ENCODE measurements around the gene SDHB.

DNA sequence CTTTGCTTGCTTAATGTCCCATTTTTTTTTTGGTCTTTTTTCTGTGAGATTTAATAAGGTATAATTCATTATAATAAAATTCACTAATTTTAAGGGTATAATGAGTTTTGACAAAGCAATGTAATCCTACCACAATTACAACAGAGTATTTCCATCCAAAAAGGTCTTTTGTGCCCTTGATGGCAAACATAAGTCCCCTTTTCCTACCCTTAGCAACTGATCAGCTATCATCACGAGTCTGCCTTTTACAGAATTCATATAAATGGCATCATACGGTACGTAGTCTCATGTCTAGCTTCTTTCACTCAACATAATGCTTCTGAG lies 7.5 kb downstream of the SDHB start:
- TF ChIP-seq JUND (IDR thresholded peaks at IDR 0.05) (no peak), RAD21 (IDR thresholded peaks at IDR 0.05; ENCODE audit: low read depth) (no peak), POLR2A (IDR thresholded peaks at IDR 0.05; ENCODE audit: borderline replicate concordance, extremely low read depth, insufficient read depth, insufficient read length) (no peak), EZH2 (IDR thresholded peaks at IDR 0.05) (no peak), FOSL1 (IDR thresholded peaks at IDR 0.05; ENCODE audit: low read depth) (no peak), POLR2AphosphoS5 (IDR thresholded peaks at IDR 0.05; ENCODE audit: low read depth, low read length) (no peak), ELF1 (IDR thresholded peaks at IDR 0.05; ENCODE audit: borderline replicate concordance, low read depth) (no peak), ZNF274 (IDR thresholded peaks at IDR 0.05; ENCODE audit: low read depth, low read length) (no peak)
- TF ChIP-seq, protein P1, sequence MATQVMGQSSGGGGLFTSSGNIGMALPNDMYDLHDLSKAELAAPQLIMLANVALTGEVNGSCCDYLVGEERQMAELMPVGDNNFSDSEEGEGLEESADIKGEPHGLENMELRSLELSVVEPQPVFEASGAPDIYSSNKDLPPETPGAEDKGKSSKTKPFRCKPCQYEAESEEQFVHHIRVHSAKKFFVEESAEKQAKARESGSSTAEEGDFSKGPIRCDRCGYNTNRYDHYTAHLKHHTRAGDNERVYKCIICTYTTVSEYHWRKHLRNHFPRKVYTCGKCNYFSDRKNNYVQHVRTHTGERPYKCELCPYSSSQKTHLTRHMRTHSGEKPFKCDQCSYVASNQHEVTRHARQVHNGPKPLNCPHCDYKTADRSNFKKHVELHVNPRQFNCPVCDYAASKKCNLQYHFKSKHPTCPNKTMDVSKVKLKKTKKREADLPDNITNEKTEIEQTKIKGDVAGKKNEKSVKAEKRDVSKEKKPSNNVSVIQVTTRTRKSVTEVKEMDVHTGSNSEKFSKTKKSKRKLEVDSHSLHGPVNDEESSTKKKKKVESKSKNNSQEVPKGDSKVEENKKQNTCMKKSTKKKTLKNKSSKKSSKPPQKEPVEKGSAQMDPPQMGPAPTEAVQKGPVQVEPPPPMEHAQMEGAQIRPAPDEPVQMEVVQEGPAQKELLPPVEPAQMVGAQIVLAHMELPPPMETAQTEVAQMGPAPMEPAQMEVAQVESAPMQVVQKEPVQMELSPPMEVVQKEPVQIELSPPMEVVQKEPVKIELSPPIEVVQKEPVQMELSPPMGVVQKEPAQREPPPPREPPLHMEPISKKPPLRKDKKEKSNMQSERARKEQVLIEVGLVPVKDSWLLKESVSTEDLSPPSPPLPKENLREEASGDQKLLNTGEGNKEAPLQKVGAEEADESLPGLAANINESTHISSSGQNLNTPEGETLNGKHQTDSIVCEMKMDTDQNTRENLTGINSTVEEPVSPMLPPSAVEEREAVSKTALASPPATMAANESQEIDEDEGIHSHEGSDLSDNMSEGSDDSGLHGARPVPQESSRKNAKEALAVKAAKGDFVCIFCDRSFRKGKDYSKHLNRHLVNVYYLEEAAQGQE (IDR thresholded peaks at IDR 0.05; ENCODE audit: low read depth): no peak
- TF ChIP-seq, protein P2, sequence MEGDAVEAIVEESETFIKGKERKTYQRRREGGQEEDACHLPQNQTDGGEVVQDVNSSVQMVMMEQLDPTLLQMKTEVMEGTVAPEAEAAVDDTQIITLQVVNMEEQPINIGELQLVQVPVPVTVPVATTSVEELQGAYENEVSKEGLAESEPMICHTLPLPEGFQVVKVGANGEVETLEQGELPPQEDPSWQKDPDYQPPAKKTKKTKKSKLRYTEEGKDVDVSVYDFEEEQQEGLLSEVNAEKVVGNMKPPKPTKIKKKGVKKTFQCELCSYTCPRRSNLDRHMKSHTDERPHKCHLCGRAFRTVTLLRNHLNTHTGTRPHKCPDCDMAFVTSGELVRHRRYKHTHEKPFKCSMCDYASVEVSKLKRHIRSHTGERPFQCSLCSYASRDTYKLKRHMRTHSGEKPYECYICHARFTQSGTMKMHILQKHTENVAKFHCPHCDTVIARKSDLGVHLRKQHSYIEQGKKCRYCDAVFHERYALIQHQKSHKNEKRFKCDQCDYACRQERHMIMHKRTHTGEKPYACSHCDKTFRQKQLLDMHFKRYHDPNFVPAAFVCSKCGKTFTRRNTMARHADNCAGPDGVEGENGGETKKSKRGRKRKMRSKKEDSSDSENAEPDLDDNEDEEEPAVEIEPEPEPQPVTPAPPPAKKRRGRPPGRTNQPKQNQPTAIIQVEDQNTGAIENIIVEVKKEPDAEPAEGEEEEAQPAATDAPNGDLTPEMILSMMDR (IDR thresholded peaks at IDR 0.05 in 2 of 3, conservative IDR thresholded peaks at IDR 0.05 in 1 of 3; ENCODE audit: borderline replicate concordance in 1 of 3, insufficient read depth in 1 of 3, low read depth in 2 of 3, low read length in 2 of 3): no peak
- TF ChIP-seq, protein P3, sequence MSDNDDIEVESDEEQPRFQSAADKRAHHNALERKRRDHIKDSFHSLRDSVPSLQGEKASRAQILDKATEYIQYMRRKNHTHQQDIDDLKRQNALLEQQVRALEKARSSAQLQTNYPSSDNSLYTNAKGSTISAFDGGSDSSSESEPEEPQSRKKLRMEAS (IDR thresholded peaks at IDR 0.05): no peak
- TF ChIP-seq, protein P4, sequence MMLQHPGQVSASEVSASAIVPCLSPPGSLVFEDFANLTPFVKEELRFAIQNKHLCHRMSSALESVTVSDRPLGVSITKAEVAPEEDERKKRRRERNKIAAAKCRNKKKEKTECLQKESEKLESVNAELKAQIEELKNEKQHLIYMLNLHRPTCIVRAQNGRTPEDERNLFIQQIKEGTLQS (IDR thresholded peaks at IDR 0.05): no peak
